ENCODE data around the gene KIF9. TPM values are rescaled to one million over a fixed set of nuclear protein-coding genes. Genes with fewer than 3 reads are reported as not detected.
"Not testable (repeated sequence)": the region's sequence is repeated elsewhere in the genome, so short reads cannot be mapped to it uniquely, and the experiment has no call there.

The KIF9 gene
- total RNA-seq, 1 experiment from 2014 or later, result 13.1 TPM

DNA sequence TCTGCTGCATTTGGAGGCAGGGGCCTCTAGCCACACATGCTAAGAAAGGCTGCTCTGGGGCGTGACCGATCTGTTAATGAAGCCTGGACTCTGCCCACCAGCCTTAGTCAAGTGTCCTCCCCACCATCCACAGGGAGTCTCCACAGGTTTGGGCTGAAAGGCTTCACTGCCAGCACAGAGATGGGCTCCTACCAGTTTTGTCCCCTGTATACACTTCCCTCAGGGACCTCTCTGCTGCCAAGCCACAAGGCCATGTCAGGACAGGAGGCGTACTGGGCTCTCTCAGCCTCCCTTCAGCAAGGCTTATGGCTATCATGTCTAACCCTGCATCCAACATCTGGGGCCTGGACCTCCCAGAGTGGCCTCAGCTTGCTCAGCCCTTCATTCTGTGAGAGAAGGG lies 23.5 kb downstream of the KIF9 start:
- DNase-seq (ENCODE audit: extremely low read depth, low read depth), result no peak

DNA sequence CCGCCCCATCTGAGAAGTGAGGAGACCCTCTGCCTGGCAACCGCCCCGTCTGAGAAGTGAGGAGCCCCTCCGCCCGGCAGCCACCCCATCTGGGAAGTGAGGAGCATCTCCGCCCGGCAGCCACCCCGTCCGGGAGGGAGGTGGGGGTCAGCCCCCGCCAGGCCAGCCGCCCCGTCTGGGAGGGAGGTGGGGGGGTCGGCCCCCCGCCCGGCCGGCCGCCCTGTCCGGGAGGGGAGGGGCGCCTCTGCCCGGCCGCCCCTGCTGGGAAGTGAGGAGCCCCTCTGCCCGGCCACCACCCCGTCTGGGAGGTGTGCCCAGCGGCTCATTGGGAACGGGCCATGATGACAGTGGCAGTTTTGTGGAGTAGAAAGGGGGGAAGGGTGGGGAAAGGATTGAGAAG lies 26.3 kb downstream of the KIF9 start:
- DNase-seq (ENCODE audit: extremely low read depth, low read depth), result not testable (repeated sequence)

DNA sequence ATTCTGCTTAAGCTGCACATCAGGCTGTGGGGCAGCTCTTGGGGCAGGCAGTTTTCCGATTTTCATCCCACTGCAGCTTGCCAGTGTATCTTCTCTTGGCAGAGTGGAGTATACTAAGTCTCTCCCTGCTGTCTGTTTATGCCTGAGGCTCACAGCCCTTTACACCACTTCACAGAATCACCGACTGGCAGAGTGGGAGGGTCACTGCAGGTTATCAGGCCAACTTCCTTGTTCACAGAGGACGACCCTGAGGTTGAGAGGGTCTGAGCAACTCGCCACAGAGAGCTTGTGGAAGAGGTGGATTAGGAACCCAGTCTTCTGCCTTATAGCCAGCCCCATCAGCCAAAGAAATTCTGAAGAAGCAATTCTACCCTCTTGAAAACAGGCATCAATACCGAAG lies 30.9 kb downstream of the KIF9 start:
- no peak for DNase-seq (ENCODE audit: extremely low read depth, low read depth)

DNA sequence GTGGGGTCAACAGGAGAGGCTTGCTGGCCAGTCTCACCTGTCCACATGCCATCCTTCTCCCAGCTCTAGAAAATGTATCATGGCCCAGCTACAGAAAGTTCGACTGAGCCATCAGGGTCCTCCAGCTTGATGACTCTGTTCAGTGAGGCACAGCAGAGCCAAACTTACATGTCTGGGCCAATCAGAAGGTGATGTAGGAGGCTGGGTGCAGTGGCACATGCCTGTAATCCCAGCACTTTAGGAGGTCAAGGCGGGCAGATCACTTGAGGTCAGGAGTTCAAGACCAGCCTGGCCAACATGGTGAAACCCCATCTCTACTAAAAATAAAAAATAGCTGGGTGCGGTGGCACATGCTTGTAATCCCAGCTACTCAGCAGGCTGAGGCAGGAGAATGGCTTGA lies 31.5 kb downstream of the KIF9 start:
- DNase-seq (ENCODE audit: extremely low read depth, low read depth), result not testable (repeated sequence)

DNA sequence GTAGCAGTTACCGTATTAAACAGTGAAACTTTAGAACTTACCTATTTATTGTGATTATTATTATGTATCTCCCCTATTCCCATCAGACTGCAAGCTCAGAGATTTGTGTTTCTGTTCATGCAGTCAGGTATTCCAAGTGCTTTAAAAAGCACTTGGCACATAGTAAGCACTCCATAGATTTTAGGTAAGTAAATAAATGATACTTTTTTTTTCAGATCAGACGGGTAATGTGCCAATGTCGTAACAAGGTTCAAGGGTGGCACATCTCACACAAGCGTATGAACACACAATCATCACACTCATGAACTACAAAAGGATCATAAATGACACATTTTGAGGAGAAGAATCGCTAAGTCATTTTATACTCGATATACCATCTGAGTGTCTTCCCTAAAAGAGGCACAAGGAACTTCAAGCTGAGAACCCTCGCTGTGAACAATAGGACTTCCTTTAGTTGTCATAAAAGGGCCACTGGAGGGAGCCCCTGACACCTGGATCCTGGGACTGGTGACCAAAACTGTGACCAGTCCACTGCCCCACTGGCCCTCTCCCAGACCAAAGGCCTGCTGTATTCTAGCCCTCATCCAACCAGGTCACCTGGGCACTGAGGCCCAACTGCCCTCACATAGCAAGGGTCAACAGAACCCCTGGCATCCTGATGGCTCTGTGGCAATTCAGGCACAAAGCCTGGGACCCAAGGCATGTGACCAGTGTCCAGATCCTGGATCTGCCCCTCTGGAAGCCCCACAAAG lies 32.1 kb downstream of the KIF9 start:
- peak; percentile 22 for DNase-seq (ENCODE audit: extremely low read depth, low read depth)

DNA sequence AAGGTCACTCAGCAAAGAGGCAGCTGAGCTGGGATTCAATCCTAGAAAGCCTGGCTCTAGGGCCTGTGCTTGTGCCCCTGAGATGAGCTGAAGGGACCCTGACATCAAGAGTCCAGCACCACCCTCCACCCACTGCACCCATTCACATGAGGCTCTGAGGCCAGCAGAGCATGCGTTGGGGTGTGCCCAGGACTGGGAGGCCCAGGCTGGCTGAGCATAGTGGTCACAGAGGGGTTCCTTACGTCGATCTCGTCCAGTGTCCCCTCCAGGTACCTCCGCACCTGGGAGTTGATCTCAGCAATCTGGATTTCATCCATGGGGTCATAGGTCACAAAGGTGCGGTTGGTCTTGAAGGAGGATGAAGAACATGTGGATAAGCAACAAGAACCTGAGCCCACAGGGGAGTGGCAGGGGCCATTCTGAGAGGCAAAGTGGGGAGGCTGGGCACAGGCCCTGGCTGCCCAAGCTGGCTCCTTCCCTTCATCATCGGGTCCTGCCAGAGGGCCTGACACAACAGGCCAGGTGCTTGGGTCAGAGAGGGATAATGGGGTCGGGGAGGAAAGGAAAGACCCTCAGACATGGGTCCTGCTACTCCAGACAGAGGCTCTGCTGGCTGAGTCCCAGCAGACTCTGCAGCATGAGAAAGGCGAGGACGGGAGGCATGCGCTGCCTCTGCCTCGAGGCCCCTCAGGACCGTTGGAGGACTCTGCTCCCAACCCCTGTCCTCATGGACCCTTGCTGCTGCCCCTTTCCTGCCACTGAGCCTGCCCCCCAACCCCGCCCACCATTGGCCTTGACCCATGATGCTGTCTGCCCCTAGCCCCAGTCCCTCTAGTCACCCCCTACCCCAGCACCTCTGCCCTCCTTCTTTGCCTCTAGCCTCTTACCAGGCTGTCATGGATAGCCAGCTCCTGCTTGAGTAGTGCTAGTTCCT lies 35.2 kb downstream of the KIF9 start:
- no peak for DNase-seq (ENCODE audit: extremely low read depth, low read depth)

DNA sequence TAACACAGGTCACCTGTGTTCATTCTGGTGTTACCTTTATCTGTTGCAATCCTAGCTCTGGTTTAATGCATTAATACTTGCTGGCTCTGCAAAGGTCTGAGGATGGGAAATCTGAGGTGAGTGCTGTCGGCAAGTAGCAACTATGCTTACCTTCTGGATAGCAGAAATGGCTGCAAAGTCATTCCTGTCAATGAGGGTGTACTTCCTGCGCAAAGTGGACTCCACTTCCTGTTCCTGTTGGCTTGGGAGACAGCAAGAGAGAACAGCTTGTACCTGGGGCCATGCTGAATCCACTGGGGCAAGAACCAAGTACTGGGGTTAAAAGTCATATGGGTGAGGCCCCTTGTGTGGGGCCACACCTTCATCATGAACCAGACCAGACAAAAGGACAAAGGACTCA lies 37.3 kb downstream of the KIF9 start:
- no peak for DNase-seq (ENCODE audit: extremely low read depth, low read depth)

DNA sequence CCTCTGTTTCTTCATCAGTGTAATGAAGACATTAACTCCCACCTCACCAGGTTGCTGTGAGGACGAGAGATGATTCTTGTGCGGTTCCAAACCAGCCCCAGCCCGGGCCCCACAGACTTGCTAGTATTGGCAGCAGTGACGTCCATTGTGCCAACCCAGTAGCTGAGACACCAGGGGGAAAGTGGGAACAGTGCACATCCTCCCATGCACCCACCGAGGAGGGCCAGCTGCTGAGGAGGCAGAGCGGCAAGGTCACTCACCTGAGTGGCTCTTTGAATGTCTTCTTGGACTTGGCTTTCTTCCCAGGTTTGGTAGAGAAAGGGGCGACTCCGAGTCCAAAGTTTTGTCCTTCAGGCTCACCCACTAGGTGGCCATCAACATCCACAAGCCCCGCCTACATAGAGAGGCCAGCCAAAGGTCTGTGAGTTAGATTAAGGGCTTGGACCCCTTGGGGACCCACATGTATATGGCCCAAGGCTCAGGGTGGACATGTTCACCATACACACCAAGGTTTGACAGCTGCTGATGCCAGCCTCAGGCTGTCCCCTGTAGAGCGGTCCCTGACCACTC lies 38.0 kb downstream of the KIF9 start:
- no peak for DNase-seq (ENCODE audit: extremely low read depth, low read depth)

DNA sequence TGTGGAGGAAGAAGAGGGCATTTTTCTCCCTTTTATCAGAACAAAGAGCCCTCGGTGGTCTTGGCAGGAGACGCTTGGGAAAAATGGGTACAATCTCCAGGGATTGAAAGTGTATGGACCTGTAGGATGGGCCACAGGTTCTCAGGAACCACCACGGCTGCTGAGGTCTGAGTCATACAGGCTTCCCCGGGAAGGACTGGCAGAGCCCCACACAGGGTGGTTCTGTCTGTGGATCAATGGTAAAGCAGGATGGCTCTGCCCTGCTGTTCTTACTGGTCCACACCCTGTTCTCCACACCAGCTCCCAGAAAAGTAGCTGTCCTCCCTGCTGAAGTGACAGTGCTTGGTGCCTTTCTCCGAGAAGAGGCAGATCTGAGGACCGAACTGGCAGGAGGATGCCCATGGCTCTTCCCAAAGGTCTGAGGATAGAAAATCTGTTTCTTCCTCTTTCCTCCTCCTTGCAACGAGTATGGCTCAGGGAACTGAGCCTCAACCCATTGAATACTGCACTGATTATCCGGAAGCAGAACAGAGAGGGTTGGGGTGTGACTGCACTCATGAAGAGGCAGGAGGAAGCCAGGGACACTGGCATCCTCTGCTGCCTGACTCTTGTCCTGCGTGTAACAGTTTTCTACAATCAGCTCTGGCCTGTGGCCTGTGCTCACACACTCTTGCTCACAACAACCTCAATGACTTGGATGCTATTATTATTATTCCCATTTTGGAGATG lies 39.0 kb downstream of the KIF9 start:
- DNase-seq (ENCODE audit: extremely low read depth, low read depth), result no peak

DNA sequence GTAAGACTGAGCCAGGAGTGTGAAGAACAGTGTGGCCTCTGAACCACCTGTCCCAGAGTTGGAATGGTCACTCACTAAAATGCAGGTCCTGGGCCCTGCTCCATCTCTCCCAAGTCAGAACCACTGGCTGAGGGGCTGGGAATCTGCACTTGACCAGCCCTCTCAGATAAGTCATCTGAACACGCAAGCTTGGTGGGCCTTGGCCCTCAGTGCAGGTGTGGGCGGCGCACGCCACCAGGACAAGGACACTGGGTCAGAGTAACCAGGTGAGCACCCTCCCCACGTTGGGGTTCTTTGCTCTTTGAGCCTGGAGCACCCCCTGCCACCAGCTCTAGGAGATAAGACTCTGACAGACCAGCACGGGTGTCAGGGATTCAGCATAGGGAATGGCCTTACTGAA lies 42.7 kb downstream of the KIF9 start:
- no peak for DNase-seq (ENCODE audit: extremely low read depth, low read depth)

DNA sequence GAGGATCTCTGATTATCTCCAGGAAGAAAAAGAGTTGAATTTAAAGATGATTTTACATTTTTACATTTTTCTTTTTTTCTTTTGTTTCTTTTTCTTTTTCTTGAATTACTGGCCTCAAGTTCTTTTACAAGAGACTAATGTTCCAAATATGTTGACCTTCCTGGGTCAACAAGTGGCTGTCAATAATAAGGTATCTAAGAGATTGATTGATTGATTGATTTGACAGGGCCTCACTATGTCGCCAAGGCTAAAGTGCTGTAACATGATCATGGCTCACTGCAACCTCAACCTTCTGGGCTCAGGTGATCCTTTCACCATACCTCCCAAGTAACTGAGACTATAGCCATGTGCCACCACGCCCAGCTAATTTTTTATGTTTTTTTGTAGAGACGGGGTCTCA lies 44.6 kb downstream of the KIF9 start:
- no peak for DNase-seq (ENCODE audit: extremely low read depth, low read depth)

DNA sequence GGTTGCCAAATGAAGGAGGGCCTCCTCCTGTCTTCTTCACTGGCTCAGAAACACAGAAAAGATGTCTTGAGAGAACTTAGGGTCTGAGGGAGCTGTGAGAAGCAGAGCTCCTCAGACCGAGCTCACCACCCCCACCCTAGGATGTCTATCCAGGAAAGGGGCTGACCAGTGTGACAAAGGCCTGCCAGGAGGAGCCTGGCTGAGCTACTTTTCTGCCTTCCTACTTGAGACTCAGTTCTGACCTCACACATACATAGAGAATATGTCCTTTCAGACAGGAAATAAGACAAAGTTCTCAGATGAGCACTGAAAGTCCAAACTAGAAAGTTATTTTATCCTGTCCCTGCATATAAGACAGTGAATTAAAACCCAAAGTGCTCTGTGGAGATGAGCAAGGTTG lies 54.5 kb downstream of the KIF9 start:
- no peak for DNase-seq (ENCODE audit: extremely low read depth, low read depth)

DNA sequence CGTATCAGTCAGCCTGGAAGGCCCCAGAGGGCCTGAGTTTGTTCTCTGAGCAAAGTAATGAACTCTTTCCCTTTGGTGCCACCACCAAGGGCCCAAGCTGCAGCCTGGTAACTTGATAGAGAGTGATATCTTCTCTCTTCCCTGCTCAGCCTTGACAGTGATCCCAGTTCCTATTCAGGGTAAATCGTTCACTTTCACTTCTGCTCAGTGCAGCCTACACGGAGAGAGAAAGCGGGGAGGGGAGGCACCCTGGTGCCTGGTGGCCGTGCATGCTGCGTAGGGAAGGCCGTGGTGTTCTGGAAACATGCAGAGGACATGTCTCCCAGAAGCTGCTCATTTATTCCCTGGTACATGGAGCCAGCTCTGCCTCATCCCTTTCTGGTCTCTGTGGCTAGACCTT lies 54.9 kb downstream of the KIF9 start:
- no peak for DNase-seq (ENCODE audit: extremely low read depth, low read depth)

DNA sequence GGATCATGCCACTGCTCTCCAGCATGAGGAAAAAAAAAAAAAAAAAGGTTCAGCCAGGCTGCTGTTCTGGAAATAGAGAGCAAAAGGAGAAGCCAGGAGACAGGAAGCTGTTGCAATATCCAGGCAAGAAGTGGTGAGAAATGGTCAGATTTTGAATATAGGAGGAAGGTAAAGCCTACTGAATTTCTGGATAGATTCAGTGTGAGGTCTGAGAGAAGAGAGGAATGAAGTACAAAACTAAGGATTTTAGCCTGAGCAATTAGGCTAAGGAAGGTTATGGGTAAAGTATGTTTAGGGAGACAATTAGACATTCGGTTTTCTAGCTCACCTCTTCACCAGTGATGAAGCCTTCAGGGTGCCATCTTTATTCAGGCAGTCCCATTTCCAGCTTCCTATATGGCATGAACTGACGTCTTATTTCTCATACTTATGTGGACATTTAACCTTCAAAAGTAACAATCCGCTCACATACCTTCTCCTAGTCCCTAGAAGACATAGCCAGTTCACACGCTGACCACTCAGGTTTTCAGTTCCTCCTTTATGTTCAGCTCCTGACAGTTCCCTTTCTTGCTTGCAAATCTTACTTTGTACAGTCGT lies 57.2 kb downstream of the KIF9 start:
- DNase-seq (ENCODE audit: extremely low read depth, low read depth), result peak; percentile 4

DNA sequence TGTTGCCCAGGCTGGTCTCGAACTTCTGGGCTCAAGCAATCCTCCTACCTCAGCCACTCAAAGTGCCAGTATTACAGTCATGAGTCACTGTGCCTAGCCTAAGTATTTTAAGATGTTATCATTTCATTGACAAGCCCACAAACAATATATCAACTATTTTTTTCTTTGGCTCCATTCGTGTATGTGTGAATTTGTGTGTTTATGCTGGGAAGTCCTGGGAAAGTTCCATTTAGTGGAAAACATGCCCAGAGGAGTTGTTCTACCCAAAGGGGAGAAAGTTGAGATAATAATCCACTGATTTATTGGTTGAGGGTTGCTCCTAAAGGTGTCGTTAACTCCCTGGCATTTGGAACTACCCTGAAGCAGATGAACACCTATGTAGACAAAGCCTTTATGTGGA lies 58.8 kb downstream of the KIF9 start:
- DNase-seq (ENCODE audit: extremely low read depth, low read depth), result no peak

DNA sequence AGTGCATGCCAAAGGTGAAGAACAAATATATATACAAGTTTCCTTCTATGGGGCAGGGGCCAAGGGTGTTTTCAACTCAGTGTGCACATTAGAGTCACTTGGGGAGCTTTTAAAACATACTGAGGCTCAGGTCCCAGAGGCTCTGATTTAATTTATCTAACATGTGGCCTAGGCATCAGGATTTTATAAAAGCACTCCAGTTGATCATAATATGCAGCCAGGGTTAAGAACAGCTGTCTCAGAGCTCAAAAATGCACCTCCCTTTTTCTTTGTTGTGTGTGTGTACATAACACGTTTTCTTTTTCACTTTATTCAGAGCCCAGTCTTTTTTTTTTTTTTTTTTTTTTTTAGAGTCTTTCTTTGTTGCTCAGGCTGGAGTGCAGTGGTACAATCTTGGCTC lies 60.8 kb downstream of the KIF9 start:
- DNase-seq (ENCODE audit: extremely low read depth, low read depth), result no peak

DNA sequence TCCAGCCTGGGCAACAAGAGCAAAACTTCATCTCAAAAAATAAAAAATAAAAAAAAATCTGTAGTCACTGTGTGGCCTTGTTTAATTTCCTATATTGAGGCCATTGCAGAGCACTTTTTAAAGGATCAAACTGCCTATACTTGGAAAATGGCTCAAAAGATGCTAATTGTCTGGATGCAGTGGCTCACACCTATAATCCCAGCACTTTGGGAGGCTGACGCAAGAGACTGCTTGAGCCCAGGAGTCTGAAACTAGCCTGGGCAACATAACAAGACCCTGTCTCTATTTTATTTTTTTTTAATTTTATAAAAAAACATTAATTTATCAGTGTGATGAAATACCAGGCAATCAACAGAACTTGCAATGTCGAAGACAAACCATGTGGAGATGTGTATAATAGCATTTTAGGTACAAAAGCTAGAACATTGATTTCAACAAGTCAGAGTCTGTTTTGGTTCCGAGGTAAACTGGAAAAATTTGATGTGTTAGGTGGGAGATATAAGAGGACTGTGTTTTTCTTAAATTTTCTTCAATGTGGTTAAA lies 71.7 kb downstream of the KIF9 start:
- DNase-seq (ENCODE audit: extremely low read depth, low read depth), result no peak

DNA sequence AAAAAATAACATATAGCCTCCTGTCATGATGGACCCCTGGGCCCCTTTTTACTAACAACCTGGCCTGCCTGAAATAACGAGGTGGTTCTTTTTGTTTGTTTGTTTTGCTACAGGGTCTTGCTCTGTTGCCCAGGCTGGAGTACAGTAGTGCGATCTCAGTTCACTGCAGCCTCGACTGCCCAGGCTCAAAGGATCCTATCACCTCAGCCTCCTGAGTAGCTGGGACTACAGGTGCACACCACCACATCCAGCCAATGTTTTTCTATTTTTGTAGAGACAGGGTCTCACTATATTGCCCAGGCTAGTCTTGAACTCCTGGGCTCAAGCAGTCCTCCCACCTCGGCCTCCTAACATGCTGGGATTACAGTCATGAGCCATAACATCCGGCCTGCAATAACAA lies 76.6 kb downstream of the KIF9 start:
- not testable (repeated sequence) for DNase-seq (ENCODE audit: extremely low read depth, low read depth)

DNA sequence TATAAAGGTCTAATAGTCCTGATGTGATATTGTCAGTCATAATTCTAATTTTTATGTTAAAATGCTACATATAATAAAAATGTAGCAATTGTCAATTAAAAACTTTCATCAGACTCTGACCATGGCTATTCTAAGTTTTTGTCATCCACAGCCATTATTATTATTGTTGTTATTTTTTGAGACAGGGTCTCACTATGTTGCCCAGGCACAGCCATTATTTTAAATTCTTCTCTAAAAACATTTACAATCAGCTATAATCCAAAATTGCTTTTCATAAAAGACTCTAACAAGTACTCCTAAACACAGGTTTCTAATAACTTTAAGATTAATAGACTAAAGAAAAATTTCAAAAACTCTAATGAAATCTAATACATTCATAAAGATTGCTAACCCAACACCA lies 77.7 kb downstream of the KIF9 start:
- DNase-seq (ENCODE audit: extremely low read depth, low read depth), result no peak

DNA sequence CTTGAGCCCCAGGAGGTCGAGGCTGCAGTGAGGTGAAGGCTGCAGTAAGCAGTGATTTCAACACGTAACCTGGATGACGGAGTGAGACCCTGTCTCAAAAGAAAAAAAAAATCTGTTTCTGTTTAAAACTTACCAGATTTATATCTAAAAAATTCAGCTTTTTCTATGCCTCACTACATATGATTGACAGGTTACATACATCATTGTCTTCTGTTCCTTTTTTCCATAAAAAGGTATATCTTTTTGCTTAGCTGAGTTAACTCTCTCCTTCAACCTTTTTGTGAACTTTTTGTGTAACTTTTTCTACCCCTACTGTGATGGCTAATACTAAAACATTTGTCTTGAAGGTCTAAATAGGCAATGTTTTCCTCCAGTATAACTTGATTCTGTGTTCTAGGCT lies 80.1 kb downstream of the KIF9 start:
- DNase-seq (ENCODE audit: extremely low read depth, low read depth), result no peak
